ENCODE data around the gene SEC61A2. TPM values are rescaled to one million over a fixed set of nuclear protein-coding genes. Genes with fewer than 3 reads are reported as not detected.

Gene SEC61A2
- total and polyA plus RNA-seq, 2 donors (not counting 1 experiment from before 2014, with no cell fraction given) = 10.7 to 20.2 TPM

DNA sequence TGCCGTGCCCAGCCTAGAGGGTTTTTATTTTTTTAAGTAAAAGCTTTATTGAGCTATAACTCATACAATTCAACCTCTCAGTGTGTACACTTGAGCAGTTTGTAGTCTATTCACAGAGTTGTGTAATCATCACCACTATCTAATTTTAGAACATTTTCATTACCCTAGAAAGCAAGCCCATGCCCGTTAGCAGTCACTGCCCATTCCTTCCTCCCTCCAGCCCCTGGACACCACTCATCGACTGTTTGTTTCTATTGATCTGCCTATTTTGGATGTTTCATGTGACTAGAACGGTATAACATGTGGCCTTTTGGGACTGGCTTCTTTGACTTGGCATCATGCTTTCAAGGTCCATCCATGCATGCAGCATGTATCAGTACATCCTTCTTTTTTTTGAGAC, 25.7 kb upstream of the SEC61A2 start:
- WGBS (ENCODE audit: insufficient coverage) = no CpG with 5 or more reads among the region's 4 CpGs
- POLR2A ChIA-PET = no interaction called here
- Histone ChIP-seq H3K9ac (ENCODE audit: low read length) (no peak overlapping the region), H3K4me1 (ENCODE audit: control insufficient read depth in 2 of 2, insufficient read depth in 2 of 2, low read length in 2 of 2) (no peaks in the 10 kb centered on the region), H3K4me2 (replicated peaks; ENCODE audit: low read depth, low read length, poor library complexity, severe bottlenecking) (no peak overlapping the region), H4K20me1 (ENCODE audit: control insufficient read depth, insufficient read depth, low read length, poor library complexity, severe bottlenecking) (no peaks in the 10 kb centered on the region), H2AFZ (ENCODE audit: insufficient read depth, low read depth, low read length, poor library complexity, severe bottlenecking) (no peak overlapping the region), H3K79me2 (ENCODE audit: control insufficient read depth, insufficient read depth, low read length) (peaks cover 16% of the 10 kb centered on the region), H3K27me3 (replicated peaks in 1 of 4; ENCODE audit: control extremely low read depth in 1 of 4, control insufficient read depth in 3 of 4, insufficient read depth in 4 of 4, low read length in 3 of 4) (no peaks in the 10 kb centered on the region), H3K27ac (ENCODE audit: low read length in 2 of 2) (no peak overlapping the region), H3K36me3 (replicated peaks in 1 of 2; ENCODE audit: control extremely low read depth in 1 of 2, control insufficient read depth in 1 of 2, extremely low read depth in 1 of 2, insufficient read depth in 2 of 2, low read length in 1 of 2) (peaks cover 18 to 87% of the 10 kb centered on the region in 2 experiments), H3K4me3 (ENCODE audit: control extremely low read depth in 1 of 5, extremely low read depth in 1 of 5, insufficient read depth in 1 of 5, low read depth in 2 of 5, low read length in 4 of 5) (no peak overlapping the region), H3K9me3 (ENCODE audit: control extremely low read depth in 1 of 3, control insufficient read depth in 2 of 3, insufficient read depth in 1 of 3, low read length in 2 of 3) (no peaks in the 10 kb centered on the region)
- Mint-ChIP-seq H3K4me3 (no peak overlapping the region), H3K27me3 (no peaks in the 10 kb centered on the region), H3K9me3 (ENCODE audit: insufficient read depth) (no peaks in the 10 kb centered on the region), H3K27ac (no peak overlapping the region), H3K4me1 (no peaks in the 10 kb centered on the region)
- CTCF ChIA-PET = no interaction called here
- intact Hi-C loops (cut with micrococcal nuclease) = no loop called here
- DNase-seq (no peak), ATAC-seq (ENCODE audit: low read depth) (no peak)
- TF ChIP-seq EZH2 (IDR thresholded peaks at IDR 0.05; ENCODE audit: borderline replicate concordance, insufficient read depth, low read depth, low read length, poor library complexity, severe bottlenecking) = no peak
- TF ChIP-seq, protein P1, sequence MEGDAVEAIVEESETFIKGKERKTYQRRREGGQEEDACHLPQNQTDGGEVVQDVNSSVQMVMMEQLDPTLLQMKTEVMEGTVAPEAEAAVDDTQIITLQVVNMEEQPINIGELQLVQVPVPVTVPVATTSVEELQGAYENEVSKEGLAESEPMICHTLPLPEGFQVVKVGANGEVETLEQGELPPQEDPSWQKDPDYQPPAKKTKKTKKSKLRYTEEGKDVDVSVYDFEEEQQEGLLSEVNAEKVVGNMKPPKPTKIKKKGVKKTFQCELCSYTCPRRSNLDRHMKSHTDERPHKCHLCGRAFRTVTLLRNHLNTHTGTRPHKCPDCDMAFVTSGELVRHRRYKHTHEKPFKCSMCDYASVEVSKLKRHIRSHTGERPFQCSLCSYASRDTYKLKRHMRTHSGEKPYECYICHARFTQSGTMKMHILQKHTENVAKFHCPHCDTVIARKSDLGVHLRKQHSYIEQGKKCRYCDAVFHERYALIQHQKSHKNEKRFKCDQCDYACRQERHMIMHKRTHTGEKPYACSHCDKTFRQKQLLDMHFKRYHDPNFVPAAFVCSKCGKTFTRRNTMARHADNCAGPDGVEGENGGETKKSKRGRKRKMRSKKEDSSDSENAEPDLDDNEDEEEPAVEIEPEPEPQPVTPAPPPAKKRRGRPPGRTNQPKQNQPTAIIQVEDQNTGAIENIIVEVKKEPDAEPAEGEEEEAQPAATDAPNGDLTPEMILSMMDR (IDR thresholded peaks at IDR 0.05) = no peak

DNA sequence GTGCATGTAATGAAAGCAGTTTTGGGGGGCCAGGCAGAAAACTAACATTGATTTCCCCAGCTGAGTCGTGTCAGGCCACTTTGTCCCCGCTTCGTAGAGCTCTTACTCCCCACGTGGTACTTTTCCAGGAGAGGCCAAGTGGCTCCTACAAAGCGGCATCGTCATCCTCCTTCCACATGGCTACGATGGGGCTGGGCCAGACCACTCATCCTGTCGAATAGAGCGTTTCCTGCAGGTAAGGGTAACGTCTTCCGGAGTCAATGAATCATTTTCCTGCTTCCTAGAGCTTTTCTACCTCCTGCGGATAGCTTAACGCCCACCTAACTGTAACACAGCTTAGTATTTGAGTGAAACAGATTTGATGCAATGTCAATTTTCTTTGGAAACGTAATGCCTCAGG, 21.7 kb upstream of the SEC61A2 start:
- no peak overlapping the region for H3K27ac ChIP-seq (ENCODE audit: low read length in 2 of 2)
- ChIA-PET POLR2A (interaction anchor here (0.5 kb wide), 1 partner anchor 1196 kb away, joined by 4 read pairs; no protein-coding TSS in a partner anchor), CTCF (no interaction called here)
- H3K79me2 ChIP-seq (ENCODE audit: control insufficient read depth, insufficient read depth, low read length) = peaks cover 20% of the 10 kb centered on the region
- no peaks in the 10 kb centered on the region for H3K27me3 Mint-ChIP-seq
- peaks cover 14% of the 10 kb centered on the region for H3K4me1 Mint-ChIP-seq
- ATAC-seq (ENCODE audit: low read depth) (no peak), DNase-seq (no peak)
- H3K4me3 Mint-ChIP-seq = no peak overlapping the region
- peaks cover 10 to 75% of the 10 kb centered on the region in 2 experiments for H3K36me3 ChIP-seq (replicated peaks in 1 of 2; ENCODE audit: control extremely low read depth in 1 of 2, control insufficient read depth in 1 of 2, extremely low read depth in 1 of 2, insufficient read depth in 2 of 2, low read length in 1 of 2)
- H3K4me2 ChIP-seq (replicated peaks; ENCODE audit: low read depth, low read length, poor library complexity, severe bottlenecking) = no peak overlapping the region
- H3K4me3 ChIP-seq (ENCODE audit: control extremely low read depth in 1 of 5, extremely low read depth in 1 of 5, insufficient read depth in 1 of 5, low read depth in 2 of 5, low read length in 4 of 5) = no peak overlapping the region
- no peak overlapping the region for H2AFZ ChIP-seq (ENCODE audit: insufficient read depth, low read depth, low read length, poor library complexity, severe bottlenecking)
- no peak for TF ChIP-seq EZH2 (IDR thresholded peaks at IDR 0.05; ENCODE audit: borderline replicate concordance, insufficient read depth, low read depth, low read length, poor library complexity, severe bottlenecking)
- TF ChIP-seq, protein P1 (IDR thresholded peaks at IDR 0.05) = no peak
- no peaks in the 10 kb centered on the region for H4K20me1 ChIP-seq (ENCODE audit: control insufficient read depth, insufficient read depth, low read length, poor library complexity, severe bottlenecking)
- no peak overlapping the region for H3K27ac Mint-ChIP-seq
- H3K9ac ChIP-seq (ENCODE audit: low read length) = no peak overlapping the region
- peaks cover 14% of the 10 kb centered on the region in 2 donors for H3K4me1 ChIP-seq (ENCODE audit: control insufficient read depth in 2 of 2, insufficient read depth in 2 of 2, low read length in 2 of 2)
- intact Hi-C loops (cut with micrococcal nuclease) = no loop called here
- H3K27me3 ChIP-seq (replicated peaks in 1 of 4; ENCODE audit: control extremely low read depth in 1 of 4, control insufficient read depth in 3 of 4, insufficient read depth in 4 of 4, low read length in 3 of 4) = no peaks in the 10 kb centered on the region
- no peaks in the 10 kb centered on the region for H3K9me3 Mint-ChIP-seq (ENCODE audit: insufficient read depth)
- H3K9me3 ChIP-seq (ENCODE audit: control extremely low read depth in 1 of 3, control insufficient read depth in 2 of 3, insufficient read depth in 1 of 3, low read length in 2 of 3) = no peaks in the 10 kb centered on the region
- 99% methylated on average over 10 of the region's 14 CpGs for WGBS (ENCODE audit: insufficient coverage)

Measured in B cell (primary cell).